NCI-H2171 (cell line): ENCODE measurements around the gene CDC123.
A peak's percentile ranks its signal among the peaks of the same experiment; 100 is the strongest.
"Not testable (repeated sequence)": the region's sequence is repeated elsewhere in the genome, so short reads cannot be mapped to it uniquely, and the experiment has no call there.

ENCODE experiments used
- DNase-seq: peaks from one replicate; lab custom pipeline; 2025; lab: John Stamatoyannopoulos, UW

The CDC123 gene

DNA sequence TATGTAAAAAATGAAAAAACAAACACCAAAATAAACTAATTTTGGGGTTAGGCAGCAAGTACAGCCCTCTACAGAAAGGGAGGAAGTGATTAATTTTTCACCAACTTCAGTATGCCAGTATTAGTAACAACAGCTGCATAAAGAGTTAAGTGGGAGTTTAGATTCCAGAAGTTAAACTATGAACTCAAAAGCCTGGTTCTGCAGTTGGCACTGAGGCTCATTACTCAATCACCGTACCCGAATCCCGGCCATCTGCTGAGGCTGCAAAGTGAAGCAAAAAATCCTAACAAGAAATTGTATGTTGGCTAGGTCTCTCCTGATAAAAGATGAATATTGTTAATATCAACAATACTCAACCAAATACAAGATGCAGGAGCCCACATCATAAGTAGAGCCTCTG lies 4.3 kb upstream of the CDC123 start:
- DNase-seq, result no peak

DNA sequence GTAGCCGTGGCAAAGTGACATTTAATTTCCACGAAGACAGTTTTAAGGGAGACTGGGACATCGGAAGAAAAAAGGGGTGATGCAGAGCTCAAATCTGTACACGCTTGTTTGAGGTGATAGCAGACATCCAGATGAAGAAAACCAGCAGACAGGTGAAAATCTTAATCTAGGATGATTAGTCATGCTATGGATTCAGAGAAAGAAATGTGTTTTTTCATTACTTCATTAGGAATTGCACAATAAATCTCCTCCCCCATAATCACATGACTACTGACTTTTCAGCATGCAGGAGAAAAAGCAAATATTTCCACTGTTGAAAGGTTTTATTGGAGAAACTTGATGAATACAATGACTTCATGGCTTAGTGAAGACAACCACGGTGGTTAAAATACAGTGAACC lies 2.8 kb upstream of the CDC123 start:
- no peak for DNase-seq

DNA sequence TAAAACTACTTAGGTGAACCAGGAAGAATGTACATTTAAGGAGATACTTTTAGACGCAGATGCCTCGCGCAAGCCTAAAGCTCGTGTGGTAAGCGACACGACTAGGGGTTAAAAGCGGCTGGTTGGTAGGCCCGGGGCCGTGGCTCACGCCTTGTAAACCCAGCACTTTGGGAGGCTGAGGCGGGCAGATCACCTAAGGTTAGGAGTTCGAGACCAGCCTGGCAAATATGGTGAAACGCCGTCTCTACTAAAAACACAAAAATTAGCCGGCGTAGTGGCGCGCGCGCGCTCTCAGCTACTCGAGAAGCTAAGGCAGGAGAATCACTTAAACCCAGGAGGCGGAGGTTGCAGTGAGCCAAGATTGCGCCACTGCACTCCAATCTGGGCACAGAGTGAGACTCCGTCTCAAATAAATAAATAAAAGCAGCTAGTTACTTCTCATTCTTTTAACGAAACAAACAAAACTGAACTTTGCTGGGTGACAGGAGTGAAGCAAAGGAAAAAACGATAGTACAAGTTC lies 1.2 kb upstream of the CDC123 start:
- DNase-seq, result no peak

DNA sequence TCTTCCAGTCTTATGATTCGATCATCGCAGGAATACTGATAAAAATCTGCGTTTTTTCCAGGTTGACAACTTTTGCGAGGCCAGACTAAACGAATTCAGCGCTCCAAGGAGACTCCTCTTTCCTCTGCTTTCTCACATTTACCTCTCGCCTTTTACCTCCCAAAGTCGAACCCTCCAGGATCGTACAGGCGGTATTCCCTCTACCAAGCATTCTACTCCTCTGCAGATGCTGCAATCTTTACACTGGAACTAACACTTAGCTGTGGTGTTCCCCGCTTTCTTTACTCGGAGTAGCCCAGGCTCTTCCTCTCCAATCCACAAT lies 746 bp upstream of the CDC123 start:
- no peak for DNase-seq

DNA sequence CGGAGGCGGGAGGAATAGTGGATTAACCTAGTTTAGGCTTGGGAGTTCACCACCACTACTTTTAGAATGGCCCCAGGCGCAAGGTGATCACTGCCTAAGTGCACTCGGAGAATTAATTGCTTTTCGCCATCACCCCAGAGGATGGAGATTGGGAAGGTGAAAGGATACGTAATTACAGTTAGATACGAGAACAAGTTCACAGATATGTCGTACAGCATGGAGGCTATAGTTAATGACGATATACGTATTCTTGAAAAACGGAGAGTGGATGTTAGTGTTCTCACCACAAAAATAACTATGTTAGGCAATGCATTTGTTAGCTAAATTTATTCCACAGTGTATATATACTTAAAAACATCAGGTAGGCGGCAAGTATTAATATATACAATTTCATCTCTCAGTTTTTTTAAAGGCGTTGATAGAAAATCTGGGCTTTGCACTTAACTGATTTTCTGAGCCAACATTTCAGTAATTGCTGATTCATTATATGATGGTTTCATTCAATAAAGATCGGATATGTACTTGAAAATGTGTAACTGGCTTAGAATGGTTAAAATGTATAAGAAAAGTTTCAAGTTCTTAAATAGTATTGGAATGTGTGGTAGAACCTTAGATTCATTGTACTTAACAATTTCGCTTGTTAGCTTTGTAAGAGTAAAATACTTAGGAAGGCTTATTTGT lies 683 bp downstream of the CDC123 start:
- no peak for DNase-seq

DNA sequence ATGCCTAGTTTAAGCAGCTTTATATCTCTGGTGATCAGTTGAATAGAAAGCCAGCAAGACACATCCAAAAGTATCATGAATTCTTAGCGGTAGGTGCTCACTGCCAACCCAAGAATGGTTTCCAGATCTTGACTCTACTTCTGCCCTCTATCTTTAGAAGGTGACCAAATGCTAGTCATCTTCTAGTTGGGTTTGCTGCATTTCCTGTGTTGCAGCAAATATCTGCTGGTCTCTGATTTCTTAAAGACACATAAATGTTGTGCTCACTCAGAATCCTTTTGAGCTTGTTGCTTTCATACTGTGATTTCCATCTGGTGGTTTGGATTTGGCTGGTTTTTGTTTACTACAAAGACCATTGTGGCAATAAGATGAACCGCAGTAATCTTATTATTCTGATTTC lies 2.2 kb downstream of the CDC123 start:
- DNase-seq, result no peak

DNA sequence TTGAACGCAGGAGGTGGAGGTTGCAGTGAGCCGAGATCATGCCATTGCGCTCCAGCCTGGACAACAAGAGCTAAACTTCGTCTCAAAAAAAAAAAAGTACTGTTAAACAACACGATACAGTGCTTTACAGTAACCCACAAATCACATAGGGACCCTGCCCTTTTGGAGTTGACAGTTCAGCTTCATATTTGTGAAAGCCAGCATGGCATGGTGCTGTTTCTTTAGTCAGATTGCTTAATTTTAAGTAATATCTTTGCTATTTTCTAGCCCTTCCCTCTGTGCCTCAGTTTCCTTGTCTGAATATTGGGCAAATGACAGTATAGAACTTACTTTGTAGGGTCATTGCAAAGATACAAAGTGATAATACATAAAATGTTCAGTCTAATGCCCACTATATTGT lies 4.9 kb downstream of the CDC123 start:
- no peak for DNase-seq

DNA sequence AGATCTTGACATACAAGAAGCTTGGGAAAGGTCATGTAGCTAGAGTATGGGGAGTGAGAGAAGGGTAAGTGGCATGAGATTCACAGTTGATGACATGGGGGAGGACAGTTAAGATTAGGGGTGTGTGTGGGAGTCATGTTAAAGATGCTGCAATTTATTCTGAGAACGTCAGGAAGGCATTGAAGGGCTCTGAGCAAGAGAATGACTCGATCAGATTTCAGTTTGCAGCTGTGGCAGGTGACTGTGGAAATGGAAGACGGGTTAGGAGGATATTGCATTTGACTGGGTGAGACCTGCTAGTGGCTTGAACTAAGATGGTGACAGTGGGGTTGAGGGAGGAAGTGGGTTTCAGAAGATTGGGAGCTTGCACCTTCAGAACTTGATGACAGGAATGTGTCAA lies 5.6 kb downstream of the CDC123 start:
- no peak for DNase-seq

DNA sequence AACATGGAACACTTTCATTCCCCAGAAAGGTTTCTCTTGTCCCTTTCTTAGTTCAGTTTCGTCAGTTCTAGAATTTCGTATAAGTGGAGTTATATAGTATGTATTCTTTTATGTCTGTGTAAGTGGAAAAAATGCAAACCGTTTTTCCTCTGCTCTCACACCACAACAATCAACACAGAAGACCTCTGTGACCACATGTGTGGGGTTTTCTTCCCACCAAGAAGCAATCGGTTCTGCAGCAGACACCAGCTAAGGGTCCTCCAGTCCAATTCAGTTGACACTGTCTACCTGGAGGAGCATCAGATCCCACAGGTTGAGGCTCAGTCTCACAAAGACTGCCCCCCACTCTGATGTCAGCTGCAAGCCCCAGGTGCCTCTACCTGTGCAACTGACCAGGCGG lies 6.2 kb downstream of the CDC123 start:
- DNase-seq, result no peak

DNA sequence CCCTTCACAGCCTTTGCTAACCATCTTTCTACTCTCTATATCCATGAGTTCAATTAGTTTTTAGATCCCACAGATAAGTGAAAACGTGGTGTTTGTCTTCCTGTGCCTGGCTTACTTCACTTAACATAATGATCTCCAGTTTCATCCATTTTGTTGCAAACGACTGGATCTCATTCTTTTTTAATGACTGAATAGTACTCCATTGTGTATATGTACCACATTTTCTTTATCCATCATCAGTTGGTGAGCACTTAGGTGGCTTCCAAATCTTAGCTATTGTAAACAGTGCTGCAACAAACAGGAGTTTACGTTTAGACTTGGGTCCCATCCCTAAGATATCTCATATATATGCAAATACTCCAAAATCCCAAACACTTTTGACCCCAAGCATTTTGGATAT lies 9.1 kb downstream of the CDC123 start:
- no peak for DNase-seq

DNA sequence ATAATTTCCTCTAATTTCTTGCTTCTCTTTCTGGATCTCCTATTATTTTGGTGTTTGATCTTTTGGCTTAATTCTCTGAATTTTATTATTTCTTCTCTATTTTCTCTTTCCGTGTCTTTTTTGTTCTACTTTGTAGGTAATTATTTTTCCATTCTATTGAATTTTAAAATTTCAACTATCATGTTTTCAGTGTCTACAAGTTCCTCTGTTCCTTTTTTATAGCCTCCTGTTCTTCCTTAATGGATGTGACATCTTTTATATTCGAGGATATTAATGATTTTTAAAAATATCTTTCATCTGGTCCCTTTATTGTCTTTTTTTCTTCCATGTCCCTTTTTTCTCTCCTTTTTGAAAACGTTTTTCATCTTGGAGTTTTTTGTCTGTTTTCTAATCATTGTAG lies 11.1 kb downstream of the CDC123 start:
- DNase-seq, result no peak

DNA sequence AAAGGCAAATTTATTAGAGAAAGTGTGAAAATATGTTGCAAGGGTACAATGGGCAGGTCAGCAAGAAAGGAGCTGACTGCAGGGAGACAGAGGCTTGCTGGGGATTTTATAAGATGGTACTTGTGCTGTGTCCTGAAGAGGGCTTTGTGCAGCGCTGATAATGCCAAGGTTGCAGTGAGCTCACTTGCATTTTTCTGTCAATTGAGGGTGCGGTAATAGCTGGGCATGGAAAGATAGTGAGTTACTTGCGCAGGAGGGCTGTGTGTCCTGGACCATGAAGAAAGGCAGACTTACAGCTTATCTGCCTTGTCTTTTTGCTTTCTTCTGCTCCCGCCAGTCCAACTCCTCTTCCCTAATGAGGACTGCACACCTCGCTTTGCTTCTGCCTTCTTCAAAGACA lies 12.5 kb downstream of the CDC123 start:
- DNase-seq, result no peak

DNA sequence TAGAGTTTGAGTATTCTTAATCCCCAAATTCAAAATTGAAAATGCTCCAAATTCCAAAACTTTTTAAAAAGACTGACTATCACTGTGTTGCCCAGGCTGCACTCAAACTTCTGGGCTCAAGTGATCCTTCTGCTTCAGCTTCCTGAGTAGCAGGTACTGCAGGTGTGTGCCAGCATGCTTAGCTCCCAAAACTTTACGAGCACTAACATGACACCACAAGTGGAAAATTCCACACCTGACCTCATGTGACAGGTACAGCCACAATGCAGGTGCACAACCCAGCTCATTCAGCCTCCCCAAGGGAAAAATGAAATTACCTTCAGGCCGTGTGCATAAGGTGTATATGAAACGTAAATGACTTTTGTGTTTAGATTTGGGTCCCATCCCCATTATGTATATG lies 16.5 kb downstream of the CDC123 start:
- DNase-seq, result no peak

DNA sequence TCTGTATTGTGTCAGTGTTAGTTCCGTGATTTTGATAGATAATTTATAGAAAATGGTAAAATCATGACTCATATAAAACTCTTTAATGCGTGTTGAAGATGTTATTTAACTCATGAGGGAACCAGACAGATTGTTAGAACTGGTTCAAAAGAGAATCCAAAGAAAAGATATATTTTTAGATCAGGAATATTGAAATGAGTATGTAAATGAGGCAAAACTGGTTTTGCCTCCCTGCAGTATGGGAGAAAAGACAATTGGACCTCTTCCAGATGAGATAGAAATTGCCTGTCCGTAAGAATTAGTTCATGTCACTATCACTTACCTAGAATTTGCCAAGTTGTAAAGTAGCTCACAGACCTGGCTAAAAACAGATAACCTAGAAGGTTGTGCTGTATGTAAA lies 17.6 kb downstream of the CDC123 start:
- no peak for DNase-seq

DNA sequence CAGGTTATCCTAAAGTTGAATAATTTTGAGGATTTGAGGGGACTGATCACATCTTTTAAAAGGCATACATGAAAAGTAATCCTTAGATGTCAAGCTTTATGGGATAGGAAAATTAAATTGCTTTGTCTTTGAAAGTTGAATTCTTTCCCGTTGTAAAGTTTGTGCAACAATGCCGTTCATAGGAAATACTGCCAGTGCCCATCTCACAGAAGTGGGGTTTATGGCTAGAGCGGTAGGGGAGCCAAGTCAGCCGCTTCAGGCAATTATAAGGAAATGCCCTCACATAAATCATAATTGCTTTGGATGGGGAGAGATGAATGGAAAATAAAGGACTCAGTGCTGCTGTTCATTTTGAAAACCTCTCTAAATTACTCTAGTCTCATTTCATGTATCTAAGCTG lies 18.1 kb downstream of the CDC123 start:
- no peak for DNase-seq

DNA sequence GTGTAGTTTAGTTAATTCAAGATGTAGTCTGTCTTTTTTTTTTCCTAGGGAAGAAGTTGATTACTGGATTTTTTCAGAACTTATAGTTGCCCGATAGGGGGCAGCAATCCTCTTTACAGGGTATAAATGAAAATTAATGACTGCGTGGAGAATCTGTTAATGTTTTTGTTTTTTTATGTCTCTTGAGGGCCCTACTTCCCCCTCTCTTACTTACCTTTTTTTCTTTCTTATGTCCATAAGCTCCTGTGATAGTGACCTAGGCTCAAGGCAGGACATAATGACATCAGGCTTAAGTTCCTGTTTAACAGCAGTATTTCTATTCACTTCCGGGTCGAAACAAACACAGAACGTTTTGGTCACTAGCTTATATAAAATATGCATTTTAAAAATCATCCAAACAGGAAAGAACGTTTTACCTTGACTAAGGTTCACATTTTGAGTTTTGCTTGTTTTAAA lies 18.8 kb downstream of the CDC123 start:
- peak; percentile 51 for DNase-seq

DNA sequence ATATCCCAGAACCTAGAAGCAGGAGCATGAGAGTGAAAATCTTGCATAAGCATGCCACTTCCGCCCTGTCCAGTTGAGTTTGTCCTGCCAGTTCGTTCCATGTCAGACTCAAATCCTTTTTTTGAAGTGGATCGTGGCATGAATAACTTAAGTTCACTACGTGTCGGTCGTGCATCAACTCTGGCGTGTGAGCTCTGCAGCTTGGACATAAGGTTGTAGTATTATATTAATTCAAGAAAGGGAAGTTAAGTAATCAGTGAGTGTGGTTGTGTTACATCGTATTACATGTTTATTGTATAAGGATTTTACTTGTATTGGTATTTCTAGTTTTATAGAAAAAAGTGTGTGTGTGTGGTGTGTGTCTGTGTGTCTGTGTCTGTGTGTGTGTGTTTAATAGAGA lies 23.0 kb downstream of the CDC123 start:
- DNase-seq, result no peak

DNA sequence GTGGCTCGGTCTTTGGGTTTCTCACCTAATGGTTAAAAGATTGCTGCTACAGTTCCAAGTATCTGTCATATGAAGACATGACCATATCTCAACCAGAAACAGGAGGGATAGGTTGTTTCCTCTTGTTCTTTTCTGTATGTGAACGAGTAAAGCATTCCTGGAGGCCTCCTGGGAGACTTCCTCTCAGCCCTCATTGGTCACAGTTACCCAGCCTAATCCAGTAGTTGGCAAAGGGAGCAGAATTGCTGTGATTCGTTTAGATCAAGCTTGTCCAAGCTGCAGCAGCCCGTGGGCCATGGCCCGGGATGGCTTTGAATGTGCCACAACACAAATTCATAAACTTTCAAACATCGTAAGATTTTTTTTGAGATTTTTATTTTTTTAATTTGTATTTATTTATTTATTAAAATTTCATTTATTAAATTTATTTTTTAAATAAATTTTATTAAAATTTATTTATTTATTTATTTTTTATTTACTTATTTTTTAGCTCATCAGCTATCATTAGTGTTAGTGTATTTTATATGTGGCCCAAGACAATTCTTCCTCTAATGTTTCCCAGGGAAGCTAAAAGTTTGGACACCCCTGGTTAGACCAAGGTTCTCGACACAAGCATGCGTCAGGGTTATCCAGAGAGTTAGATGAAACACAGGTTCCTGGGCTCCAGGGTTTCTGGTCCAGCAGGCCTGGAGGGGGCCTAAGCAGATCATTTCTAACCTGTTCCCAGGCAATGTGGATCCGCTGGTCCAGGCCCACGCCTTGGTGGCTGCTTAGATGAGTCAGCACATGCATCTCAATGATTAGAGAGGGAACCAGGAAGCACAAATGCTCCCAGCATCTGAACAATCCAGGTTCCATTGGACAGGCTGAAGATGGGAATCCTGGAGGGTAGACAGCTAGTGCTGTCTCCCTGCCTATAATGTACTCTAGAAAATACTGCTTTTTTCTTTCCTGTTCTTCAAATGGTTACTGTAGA lies 25.6 kb downstream of the CDC123 start:
- DNase-seq, result no peak

DNA sequence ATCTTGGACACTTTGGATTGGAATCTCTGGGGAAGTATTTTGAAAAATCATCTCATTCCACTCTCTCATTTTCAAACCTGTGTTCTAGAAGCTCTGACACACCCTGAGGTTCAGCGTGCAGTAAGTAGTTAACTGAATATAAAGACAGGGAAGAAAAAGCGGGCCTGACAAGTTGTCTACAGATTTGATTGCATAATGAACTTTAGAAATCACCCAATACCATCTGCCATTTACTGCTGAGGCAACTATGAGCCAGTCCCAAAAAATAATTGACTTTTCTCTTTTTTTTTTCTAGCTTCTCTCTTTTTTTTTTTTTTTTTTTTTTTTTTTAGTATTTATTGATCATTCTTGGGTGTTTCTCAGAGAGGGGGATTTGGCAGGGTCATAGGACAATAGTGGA lies 29.5 kb downstream of the CDC123 start:
- DNase-seq, result no peak

DNA sequence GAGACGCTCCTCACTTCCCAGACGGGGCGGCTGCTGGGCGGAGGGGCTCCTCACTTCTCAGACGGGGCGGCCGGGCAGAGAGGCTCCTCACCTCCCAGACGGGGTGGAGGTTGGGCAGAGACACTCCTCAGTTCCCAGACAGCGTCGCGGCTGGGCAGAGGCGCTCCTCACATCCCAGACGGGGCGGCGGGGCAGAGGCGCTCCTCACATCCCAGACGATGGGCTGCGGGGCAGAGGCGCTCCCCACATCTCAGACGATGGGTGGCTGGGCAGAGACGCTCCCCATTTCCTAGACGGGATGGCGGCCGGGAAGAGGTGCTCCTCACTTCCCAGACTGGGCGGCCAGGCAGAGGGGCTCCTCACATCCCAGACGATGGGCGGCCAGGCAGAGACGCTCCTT lies 30.4 kb downstream of the CDC123 start:
- not testable (repeated sequence) for DNase-seq

DNA sequence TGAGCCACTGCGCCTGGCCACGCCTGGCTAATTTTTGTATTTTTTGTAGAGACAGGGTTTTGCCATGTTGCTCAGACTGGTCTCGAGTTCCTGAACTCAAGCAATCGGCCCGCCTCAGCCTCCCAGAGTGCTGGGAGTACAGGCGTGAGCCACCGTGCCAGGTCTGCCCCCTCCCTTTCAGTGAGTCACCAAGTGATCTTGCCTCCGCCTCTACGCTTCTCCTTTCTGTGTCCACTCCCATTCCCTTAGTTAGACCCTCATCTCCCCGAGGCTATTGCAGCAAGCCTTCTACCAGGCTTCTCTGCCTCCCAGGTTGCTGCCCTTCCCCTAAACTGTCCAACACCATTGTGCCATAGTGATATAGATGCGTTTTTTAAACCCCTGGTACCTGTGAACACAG lies 32.9 kb downstream of the CDC123 start:
- DNase-seq, result no peak

DNA sequence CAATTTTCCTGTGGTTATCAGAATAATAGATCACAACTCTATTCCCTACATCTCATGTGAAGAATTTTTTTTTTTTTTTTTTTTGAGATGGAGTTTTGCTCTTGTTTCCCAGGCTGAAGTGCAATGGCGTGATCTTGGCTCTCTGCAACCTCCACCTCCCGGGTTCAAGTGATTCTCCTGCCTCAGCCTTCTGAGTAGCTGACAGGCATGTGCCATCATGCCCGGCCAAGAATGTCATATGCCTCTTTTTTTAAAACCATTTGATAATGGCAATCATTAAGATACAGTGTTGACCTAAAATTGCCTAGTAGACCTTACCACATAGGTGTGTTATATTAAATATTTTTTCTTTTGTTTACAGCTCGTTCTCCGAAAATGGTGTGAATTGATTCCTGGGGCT lies 38.7 kb downstream of the CDC123 start:
- DNase-seq, result not testable (repeated sequence)

DNA sequence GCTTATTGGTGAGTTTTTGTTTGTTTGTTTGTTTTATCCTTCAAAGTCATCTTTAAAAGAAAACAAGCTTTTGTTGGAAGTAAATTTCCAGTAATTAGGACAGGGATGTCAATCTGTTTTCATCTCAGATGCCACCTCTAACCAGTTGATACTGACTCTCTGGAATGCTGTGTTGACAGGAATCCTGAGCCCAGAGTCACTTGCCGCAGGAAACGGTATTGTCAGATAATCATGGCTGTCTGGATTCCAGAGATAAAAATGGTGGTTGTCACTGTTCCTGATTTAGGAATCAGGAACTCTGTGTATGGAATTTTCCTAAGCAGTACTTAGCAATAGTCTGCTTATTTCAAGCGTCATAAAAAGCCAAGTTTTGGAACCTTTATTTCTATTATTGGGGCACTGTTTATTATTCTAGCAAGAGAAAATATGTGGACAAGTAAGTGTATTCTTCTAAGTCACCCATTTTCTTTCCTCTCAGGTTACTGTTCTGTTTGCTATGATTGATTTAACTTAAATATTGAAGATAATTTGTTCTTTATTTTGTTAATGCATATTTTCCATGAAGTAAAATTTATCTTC lies 39.2 kb downstream of the CDC123 start:
- no peak for DNase-seq
